A673 (cell line): ENCODE results near the gene MISP3. TPM values are rescaled to one million over a fixed set of nuclear protein-coding genes. Genes with fewer than 3 reads are reported as not detected.

Experiments
- BruUV-seq: library from RNA; stranded (reverse); fragments of 400-500 nt; replicated peaks from 2 replicates; lab custom pipeline; 2021; lab: Mats Ljungman, UMichigan
- CTCF ChIA-PET: fragments of 300-600 bp; sonication (Branson Sonifier 250); formaldehyde crosslinking; loops from one replicate; lab custom pipeline; 2022; ENCODE audit warnings: antibody characterized with exemption; lab: Charles Lee
- POLR2A ChIA-PET: fragments of 300-600 bp; sonication (Branson Sonifier 250); formaldehyde crosslinking; loops from one replicate; lab custom pipeline; 2022; ENCODE audit warnings: antibody characterized with exemption; ENCODE audit not compliant: low non-redundant PET; lab: Charles Lee
- DNase-seq: peaks from one replicate; pipeline ENCODE4 v3.0.0-alpha.2; 2015; ENCODE audit warnings: low spot score
- H3K27ac ChIP-seq: fragments of 200-600 bp; sonication (generic); 2 replicates; pipeline ENCODE4 v1.5.1; 2016; ENCODE audit warnings: mixed run types, low read depth, mild to moderate bottlenecking, mixed read lengths, antibody characterized with exemption, low read length; ENCODE audit not compliant: poor library complexity, severe bottlenecking
- H3K27me3 ChIP-seq: fragments of 200-600 bp; sonication (generic); replicated peaks from 2 replicates; pipeline ENCODE4 v1.6.1; 2017; ENCODE audit warnings: mixed run types, low read depth, mild to moderate bottlenecking, mixed read lengths, antibody characterized with exemption, low read length; ENCODE audit not compliant: insufficient read depth, poor library complexity
- H3K36me3 ChIP-seq: fragments of 200-600 bp; sonication (generic); 2 replicates; pipeline ENCODE4 v1.6.1; 2016; ENCODE audit warnings: mixed run types, mild to moderate bottlenecking, mixed read lengths, antibody characterized with exemption, low read length; ENCODE audit not compliant: insufficient read depth, poor library complexity, severe bottlenecking
- H3K4me1 ChIP-seq: fragments of 200-600 bp; sonication (generic); 2 replicates; pipeline ENCODE4 v1.6.1; 2017; ENCODE audit warnings: mixed run types, mild to moderate bottlenecking, mixed read lengths, antibody characterized with exemption, low read length; ENCODE audit not compliant: insufficient read depth, poor library complexity, severe bottlenecking
- H3K4me3 ChIP-seq: fragments of 200-600 bp; sonication (generic); 2 replicates; pipeline ENCODE4 v1.5.1; 2016; ENCODE audit warnings: low read depth, mixed run types, mild to moderate bottlenecking, mixed read lengths, low read length; ENCODE audit not compliant: poor library complexity, severe bottlenecking
- H3K9me3 ChIP-seq: fragments of 200-600 bp; sonication (generic); 2 replicates; pipeline ENCODE4 v1.6.1; 2016; ENCODE audit warnings: mixed run types, low read depth, mild to moderate bottlenecking, mixed read lengths, antibody characterized with exemption, low read length; ENCODE audit not compliant: poor library complexity, severe bottlenecking
- CTCF ChIP-seq: fragments of 300-800, 200-600 bp; sonication (generic); conservative IDR thresholded peaks from 2 replicates; pipeline ENCODE4 v1.5.1; 2017; ENCODE audit warnings: low read depth, mild to moderate bottlenecking, antibody characterized with exemption, low read length, moderate library complexity, mixed read lengths
- EZH2 ChIP-seq: fragments of 200-600 bp; sonication (generic); IDR thresholded peaks from 2 replicates; pipeline ENCODE4 v1.6.1; 2017; ENCODE audit warnings: borderline replicate concordance, low read depth, mild to moderate bottlenecking, mixed read lengths, antibody characterized with exemption, low read length; ENCODE audit not compliant: poor library complexity, severe bottlenecking
- intact Hi-C: fragments of 100-400 bp; cut with micrococcal nuclease; formaldehyde crosslinking; loops from one replicate; pipeline ENCODE4 v1.10.0; 2022; ENCODE audit not compliant: unreplicated experiment
- total RNA-seq: library from RNA; stranded (reverse); gene quantifications from 2 replicates; pipeline ENCODE4 v1.2.3, GENCODE V29; 2021

Gene MISP3
- total RNA-seq, 1 experiment from 2014 or later = 0.26 TPM

- POLR2A ChIA-PET = no interaction called here
- TF ChIP-seq CTCF = no peak
- TF ChIP-seq EZH2 = no peak
- no peaks in the 10 kb centered on the region for H3K9me3 ChIP-seq
- BruUV-seq = no TSS peak
- no peak overlapping the region for H3K27ac ChIP-seq
- CTCF ChIA-PET = interaction anchor here (0.6 to 1.0 kb wide), 2 partner anchors 106 to 193 kb away, joined by 3 read pairs; no protein-coding TSS in a partner anchor
- no peaks in the 10 kb centered on the region for H3K27me3 ChIP-seq
- no peaks in the 10 kb centered on the region for H3K36me3 ChIP-seq
- intact Hi-C loops = loop anchor here (5.0 kb wide), 2 partner anchors 67 to 477 kb away; partner anchors contain the start of gene RFX1
- H3K4me1 ChIP-seq = peaks cover 24% of the 10 kb centered on the region
- H3K4me3 ChIP-seq = peak overlapping the region; percentile 49
- peak; percentile 58 for DNase-seq
These were observed 1.6 kb downstream of the MISP3 start for GRCh38 chr19:14073925-14074838.

GRCh38 chr19:14078411-14078810 lies 5.8 kb downstream of the MISP3 start:
- intact Hi-C loops = no loop called here
- H3K27me3 ChIP-seq = no peaks in the 10 kb centered on the region
- no peaks in the 10 kb centered on the region for H3K36me3 ChIP-seq
- no TSS peak for BruUV-seq
- POLR2A ChIA-PET = no interaction called here
- CTCF ChIA-PET = no interaction called here
- H3K27ac ChIP-seq = no peak overlapping the region
- no peak for DNase-seq
- TF ChIP-seq CTCF (no peak), EZH2 (no peak)
- H3K4me3 ChIP-seq = no peak overlapping the region
- no peaks in the 10 kb centered on the region for H3K9me3 ChIP-seq
- peaks cover 16% of the 10 kb centered on the region for H3K4me1 ChIP-seq

- ChIA-PET CTCF (no interaction called here), POLR2A (no interaction called here)
- Histone ChIP-seq H3K4me3 (peak overlapping the region; percentile 73), H3K27ac (peak overlapping the region; percentile 84), H3K4me1 (peaks cover 3% of the 10 kb centered on the region), H3K36me3 (no peaks in the 10 kb centered on the region), H3K27me3 (no peaks in the 10 kb centered on the region), H3K9me3 (no peaks in the 10 kb centered on the region)
- TSS peak; percentile 94 for BruUV-seq
- TF ChIP-seq CTCF = no peak
- intact Hi-C loops = no loop called here
- DNase-seq = peak; percentile 100
These were observed 8.6 kb downstream of the MISP3 start for GRCh38 chr19:14080887-14081796.
